OCI-LY1 (cell line): ENCODE results near the gene OR4D1.

Experiments
- H2AFZ ChIP-seq: fragments of 200-600 bp; sonication (generic), shearing (Covaris generic); 2 replicates; pipeline ENCODE4 v1.6.0; 2014; ENCODE audit warnings: antibody characterized with exemption, mild to moderate bottlenecking, low read length
- H3F3A ChIP-seq: fragments of 200-600 bp; sonication (generic), shearing (Covaris generic); 2 replicates; pipeline ENCODE4 v1.6.0; 2014; ENCODE audit warnings: mild to moderate bottlenecking, antibody characterized with exemption, low read length, moderate library complexity; ENCODE audit not compliant: insufficient read depth
- H3K27ac ChIP-seq: fragments of 200-600 bp; sonication (generic); 2 replicates; pipeline ENCODE4 v1.5.1; 2014; ENCODE audit warnings: low read length, mixed run types, mild to moderate bottlenecking, low read depth; ENCODE audit not compliant: poor library complexity, severe bottlenecking
- H3K27me3 ChIP-seq: fragments of 200-600 bp; sonication (generic); 2 replicates; pipeline ENCODE4 v1.6.0; 2014; ENCODE audit warnings: antibody characterized with exemption, mild to moderate bottlenecking, low read length, moderate library complexity; ENCODE audit not compliant: insufficient read depth
- H3K36me3 ChIP-seq: fragments of 200-600 bp; sonication (generic); 2 replicates; pipeline ENCODE4 v1.6.1; 2014; ENCODE audit warnings: mild to moderate bottlenecking, antibody characterized with exemption, low read length, moderate library complexity, mixed read lengths; ENCODE audit not compliant: insufficient read depth
- H3K4me1 ChIP-seq: fragments of 200-600 bp; sonication (generic); 2 replicates; pipeline ENCODE4 v1.5.1; 2014; ENCODE audit warnings: mild to moderate bottlenecking, low read length, moderate library complexity; ENCODE audit not compliant: insufficient read depth, severe bottlenecking
- H3K4me2 ChIP-seq: fragments of 200-600 bp; sonication (generic), shearing (Covaris generic); 2 replicates; pipeline ENCODE4 v1.6.1; 2014; ENCODE audit warnings: low read length
- H3K4me3 ChIP-seq: fragments of 200-600 bp; sonication (generic); 2 replicates; pipeline ENCODE4 v1.5.1; 2014; ENCODE audit warnings: low read length, low read depth, mild to moderate bottlenecking, mixed read lengths; ENCODE audit not compliant: poor library complexity, severe bottlenecking
- H3K79me2 ChIP-seq: fragments of 200-600 bp; shearing (Covaris generic); 2 replicates; pipeline ENCODE4 v1.6.1; 2016; ENCODE audit warnings: mixed run types, low read length, mixed read lengths; ENCODE audit not compliant: insufficient read depth
- H3K9ac ChIP-seq: fragments of 200-600 bp; sonication (generic), shearing (Covaris generic); 2 replicates; pipeline ENCODE4 v1.6.1; 2014; ENCODE audit warnings: mild to moderate bottlenecking, low read length, mixed read lengths
- H3K9me2 ChIP-seq: fragments of 200-600 bp; sonication (generic), shearing (Covaris generic); 2 replicates; pipeline ENCODE4 v1.6.1; 2014; ENCODE audit warnings: low read depth, mild to moderate bottlenecking, low read length, mixed read lengths
- H3K9me3 ChIP-seq: fragments of 200-600 bp; shearing (Covaris generic); 2 replicates; pipeline ENCODE4 v1.6.1; 2014; ENCODE audit warnings: low read length, mixed read lengths
- H4K20me1 ChIP-seq: fragments of 200-600 bp; sonication (generic), shearing (Covaris generic); 2 replicates; pipeline ENCODE4 v1.6.0; 2016; ENCODE audit warnings: mild to moderate bottlenecking, low read length; ENCODE audit not compliant: insufficient read depth
- EZH2 ChIP-seq: fragments of 200-600 bp; sonication (generic), shearing (Covaris generic); IDR thresholded peaks from 2 replicates; pipeline ENCODE4 v1.8.0; 2017; ENCODE audit warnings: borderline replicate concordance, mixed run types, mild to moderate bottlenecking, antibody characterized with exemption, low read length, moderate library complexity, mixed read lengths
- TF ChIP-seq, protein P1 (sequence below): fragments of 200-600 bp; sonication (generic), shearing (Covaris generic); IDR thresholded peaks from 2 replicates; pipeline ENCODE4 v1.5.1; 2017; ENCODE audit warnings: mild to moderate bottlenecking, antibody characterized with exemption, low read length, moderate library complexity, mixed read lengths

Gene OR4D1

DNA sequence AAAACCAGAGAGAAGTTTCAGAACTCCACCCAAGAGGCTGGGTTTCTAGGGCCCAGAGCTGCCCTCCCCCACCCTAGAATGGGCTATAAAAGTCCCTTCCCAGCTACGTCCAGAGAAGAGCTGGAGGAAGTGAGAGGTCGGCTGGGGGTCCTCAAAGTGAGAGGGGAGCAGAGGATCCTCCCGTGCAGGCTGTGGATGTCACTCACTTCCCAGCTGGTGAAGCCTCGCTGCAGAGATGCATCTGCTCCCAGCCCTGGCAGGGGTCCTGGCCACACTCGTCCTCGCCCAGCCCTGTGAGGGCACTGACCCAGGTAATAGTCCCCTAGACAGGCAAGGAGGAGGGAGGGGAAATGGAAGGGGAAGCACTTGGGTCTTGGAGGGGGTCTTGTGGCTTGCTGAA is 44.4 kb downstream of the OR4D1 start, which contains the start of gene EPX:
Gene EPX (plus strand): TSS at position 115 of the 400 bp plus-strand sequence. CDS start 121 bp downstream, at position 236.
- no peak within 1 kb of the TSS for H3K27ac ChIP-seq
- H4K20me1 ChIP-seq, result no peaks in the 10 kb centered on the region
- no peak within 1 kb of the TSS for H3K9ac ChIP-seq
- no peaks in the 10 kb centered on the region for H3K9me3 ChIP-seq
- H3K27me3 ChIP-seq, result peaks cover 10% of the 10 kb centered on the region; the same call in 1 of the 2 replicates
- no peak within 1 kb of the TSS for H3K4me2 ChIP-seq
- TF ChIP-seq EZH2, result no peak
- TF ChIP-seq, protein P1, sequence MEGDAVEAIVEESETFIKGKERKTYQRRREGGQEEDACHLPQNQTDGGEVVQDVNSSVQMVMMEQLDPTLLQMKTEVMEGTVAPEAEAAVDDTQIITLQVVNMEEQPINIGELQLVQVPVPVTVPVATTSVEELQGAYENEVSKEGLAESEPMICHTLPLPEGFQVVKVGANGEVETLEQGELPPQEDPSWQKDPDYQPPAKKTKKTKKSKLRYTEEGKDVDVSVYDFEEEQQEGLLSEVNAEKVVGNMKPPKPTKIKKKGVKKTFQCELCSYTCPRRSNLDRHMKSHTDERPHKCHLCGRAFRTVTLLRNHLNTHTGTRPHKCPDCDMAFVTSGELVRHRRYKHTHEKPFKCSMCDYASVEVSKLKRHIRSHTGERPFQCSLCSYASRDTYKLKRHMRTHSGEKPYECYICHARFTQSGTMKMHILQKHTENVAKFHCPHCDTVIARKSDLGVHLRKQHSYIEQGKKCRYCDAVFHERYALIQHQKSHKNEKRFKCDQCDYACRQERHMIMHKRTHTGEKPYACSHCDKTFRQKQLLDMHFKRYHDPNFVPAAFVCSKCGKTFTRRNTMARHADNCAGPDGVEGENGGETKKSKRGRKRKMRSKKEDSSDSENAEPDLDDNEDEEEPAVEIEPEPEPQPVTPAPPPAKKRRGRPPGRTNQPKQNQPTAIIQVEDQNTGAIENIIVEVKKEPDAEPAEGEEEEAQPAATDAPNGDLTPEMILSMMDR, result no peak
- no peaks in the 10 kb centered on the region for H3K9me2 ChIP-seq
- no peaks in the 10 kb centered on the region for H3K79me2 ChIP-seq
- no peak within 1 kb of the TSS for H2AFZ ChIP-seq
- H3F3A ChIP-seq, result no peaks in the 10 kb centered on the region
- no peaks in the 10 kb centered on the region for H3K36me3 ChIP-seq
- no peak within 1 kb of the TSS for H3K4me3 ChIP-seq
- H3K4me1 ChIP-seq, result no peaks in the 10 kb centered on the region

DNA sequence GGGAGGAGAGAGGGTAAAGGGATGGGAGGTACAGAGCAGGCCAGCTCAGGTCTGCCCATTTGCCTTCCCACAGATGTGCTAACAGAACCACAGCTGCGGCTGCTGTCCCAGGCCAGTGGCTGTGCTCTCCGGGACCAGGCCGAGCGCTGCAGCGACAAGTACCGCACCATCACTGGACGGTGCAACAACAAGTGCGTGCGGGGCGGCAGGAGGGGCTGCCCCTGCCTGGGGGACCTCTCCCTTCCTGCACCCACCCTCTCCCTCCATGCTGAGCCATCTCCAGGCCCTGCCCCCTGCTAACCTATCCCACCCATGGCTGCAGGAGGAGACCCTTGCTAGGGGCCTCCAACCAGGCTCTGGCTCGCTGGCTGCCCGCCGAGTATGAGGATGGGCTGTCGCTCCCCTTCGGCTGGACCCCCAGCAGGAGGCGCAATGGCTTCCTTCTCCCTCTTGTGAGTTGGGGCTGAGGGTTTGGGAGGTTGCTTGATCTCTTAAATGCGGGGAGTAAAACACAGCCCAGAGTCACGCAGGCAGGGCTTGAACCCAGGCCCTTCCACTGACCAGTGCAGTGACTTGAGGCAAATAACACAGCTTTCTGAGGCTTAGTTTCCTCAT is 45.6 kb downstream of the OR4D1 start:
- H3K4me1 ChIP-seq, result no peaks in the 10 kb centered on the region
- H3K4me3 ChIP-seq, result no peak overlapping the region
- H3K27me3 ChIP-seq, result peaks cover 10% of the 10 kb centered on the region
- H3K4me2 ChIP-seq, result no peak overlapping the region
- H3K36me3 ChIP-seq, result no peaks in the 10 kb centered on the region
- no peak overlapping the region for H3K27ac ChIP-seq
- H3K9ac ChIP-seq, result no peak overlapping the region
- H3K9me3 ChIP-seq, result no peaks in the 10 kb centered on the region
- no peaks in the 10 kb centered on the region for H3F3A ChIP-seq
- H2AFZ ChIP-seq, result no peak overlapping the region
- no peaks in the 10 kb centered on the region for H3K79me2 ChIP-seq
- no peaks in the 10 kb centered on the region for H4K20me1 ChIP-seq
- no peak for TF ChIP-seq EZH2
- TF ChIP-seq, protein P1, result peak; percentile 30; the same call in 1 of the 2 replicates
- H3K9me2 ChIP-seq, result no peaks in the 10 kb centered on the region

DNA sequence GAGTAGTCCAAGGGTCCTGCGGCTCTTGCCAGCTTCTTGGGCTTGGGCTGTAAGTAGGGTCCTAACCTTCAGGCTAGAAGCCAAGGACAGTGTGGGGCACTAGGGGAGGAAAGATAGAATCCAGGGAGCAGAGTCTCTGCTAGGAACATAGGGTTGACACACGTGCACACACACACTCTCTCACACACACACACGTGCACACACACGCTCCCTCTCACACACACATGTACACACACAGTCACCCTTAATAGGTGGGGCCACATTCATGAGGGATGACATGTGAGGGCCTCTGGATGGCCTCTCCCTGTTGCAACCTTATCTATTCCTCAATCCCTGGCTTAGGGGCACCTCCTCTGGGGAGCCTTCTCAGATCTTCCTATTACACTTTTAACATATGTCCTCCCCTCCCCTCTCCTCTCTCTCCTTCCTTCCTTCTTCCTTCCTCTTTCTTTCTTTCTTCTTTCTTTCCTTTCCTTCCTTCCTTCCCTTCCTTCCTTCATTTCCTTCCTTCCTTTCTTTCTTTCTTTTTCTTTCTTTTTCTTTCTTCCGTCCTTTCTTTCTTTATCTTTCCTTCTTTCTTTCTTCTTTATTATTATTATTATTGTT is 47.4 kb downstream of the OR4D1 start:
- Histone ChIP-seq H3F3A (no peaks in the 10 kb centered on the region), H2AFZ (no peak overlapping the region), H3K4me1 (no peaks in the 10 kb centered on the region), H3K9me2 (no peaks in the 10 kb centered on the region), H3K9me3 (no peaks in the 10 kb centered on the region), H3K4me3 (no peak overlapping the region), H3K27ac (no peak overlapping the region), H3K9ac (no peak overlapping the region), H3K36me3 (no peaks in the 10 kb centered on the region), H4K20me1 (no peaks in the 10 kb centered on the region), H3K4me2 (no peak overlapping the region), H3K79me2 (no peaks in the 10 kb centered on the region), H3K27me3 (peaks cover 5% of the 10 kb centered on the region; the same call in 1 of the 2 replicates)
- TF ChIP-seq EZH2, result no peak
- TF ChIP-seq, protein P1, result no peak
